HG02642 (cell line): Measurements from ENCODE around the gene ATP6V1G2.
"Not testable (repeated sequence)": the region's sequence is repeated elsewhere in the genome, so short reads cannot be mapped to it uniquely, and the experiment has no call there.

Experiments used
- ATAC-seq: cut with Tn5 transposase; IDR thresholded peaks from one replicate; pipeline ENCODE4 v1.9.1; 2021; ENCODE audit warnings: mild to moderate bottlenecking; ENCODE audit not compliant: unreplicated experiment, poor library complexity

Gene ATP6V1G2

GRCh38 chr6:31531771-31532643, 14.4 kb downstream of the ATP6V1G2 start:
- no peak for ATAC-seq

GRCh38 chr6:31531162-31531561, 15.2 kb downstream of the ATP6V1G2 start:
- no peak for ATAC-seq

GRCh38 chr6:31530659-31531058, 15.7 kb downstream of the ATP6V1G2 start:
- ATAC-seq: no peak

GRCh38 chr6:31529329-31530150, 16.9 kb downstream of the ATP6V1G2 start:
- ATAC-seq: no peak

GRCh38 chr6:31528821-31529328, 17.5 kb downstream of the ATP6V1G2 start, which contains the start of gene MCCD1:
MCCD1 (plus strand) TSS chr6:31528962; CDS start chr6:31529015, 53 bp downstream.
- no peak for ATAC-seq

- no peak for ATAC-seq
Measured at GRCh38 chr6:31528307-31528777, 18.1 kb downstream of the ATP6V1G2 start.

GRCh38 chr6:31525932-31526591, 20.3 kb downstream of the ATP6V1G2 start:
- ATAC-seq: no peak

GRCh38 chr6:31525553-31525931, 20.9 kb downstream of the ATP6V1G2 start:
- no peak for ATAC-seq

GRCh38 chr6:31521835-31522234, 24.6 kb downstream of the ATP6V1G2 start:
- ATAC-seq: no peak

GRCh38 chr6:31513456-31514165, 32.8 kb downstream of the ATP6V1G2 start:
- no peak for ATAC-seq

GRCh38 chr6:31510007-31510406, 36.4 kb downstream of the ATP6V1G2 start:
- no peak for ATAC-seq

- not testable (repeated sequence) for ATAC-seq
Measured at GRCh38 chr6:31509036-31509435, 37.4 kb downstream of the ATP6V1G2 start.

GRCh38 chr6:31502586-31502985, 43.8 kb downstream of the ATP6V1G2 start:
- ATAC-seq: no peak

GRCh38 chr6:31499648-31500047, 46.8 kb downstream of the ATP6V1G2 start:
- not testable (repeated sequence) for ATAC-seq

- no peak for ATAC-seq
Measured at GRCh38 chr6:31498748-31499147, 47.7 kb downstream of the ATP6V1G2 start.

GRCh38 chr6:31497531-31498476, 48.6 kb downstream of the ATP6V1G2 start, which contains the start of gene MICB:
MICB (plus strand) TSS chr6:31498145; CDS start chr6:31498194, 49 bp downstream.
- ATAC-seq: peak; percentile 61

- ATAC-seq: not testable (repeated sequence)
Measured at GRCh38 chr6:31496826-31497225, 49.6 kb downstream of the ATP6V1G2 start.

- ATAC-seq: no peak
Measured at GRCh38 chr6:31495580-31495979, 50.8 kb downstream of the ATP6V1G2 start.
